ENCODE results near the gene RASGRF2. TPM values are rescaled to one million over a fixed set of nuclear protein-coding genes. Genes with fewer than 3 reads are reported as not detected.

Gene RASGRF2
- total RNA-seq, 1 experiment from 2014 or later = not detected

DNA sequence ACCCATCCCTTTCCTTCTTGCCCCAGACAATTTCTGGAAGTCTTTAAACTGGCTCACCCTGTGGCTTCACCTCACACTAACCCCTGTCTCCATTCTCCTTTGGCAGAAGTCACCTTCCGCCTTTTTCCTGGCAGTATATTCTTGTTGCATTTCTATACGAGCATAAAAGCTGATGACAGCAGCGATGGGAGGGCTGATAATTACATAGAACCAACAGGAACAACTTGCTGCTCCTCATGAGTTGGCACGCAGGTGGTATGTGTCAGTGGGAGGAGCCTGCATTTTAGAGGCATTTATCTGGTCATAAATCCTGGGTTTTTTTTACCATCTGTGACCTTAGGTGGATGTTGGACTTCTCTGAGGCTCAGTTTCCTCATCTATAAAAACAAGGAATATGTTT is 211.6 kb downstream of the RASGRF2 start:
- peak; percentile 43 for DNase-seq (ENCODE audit: low spot score)

DNA sequence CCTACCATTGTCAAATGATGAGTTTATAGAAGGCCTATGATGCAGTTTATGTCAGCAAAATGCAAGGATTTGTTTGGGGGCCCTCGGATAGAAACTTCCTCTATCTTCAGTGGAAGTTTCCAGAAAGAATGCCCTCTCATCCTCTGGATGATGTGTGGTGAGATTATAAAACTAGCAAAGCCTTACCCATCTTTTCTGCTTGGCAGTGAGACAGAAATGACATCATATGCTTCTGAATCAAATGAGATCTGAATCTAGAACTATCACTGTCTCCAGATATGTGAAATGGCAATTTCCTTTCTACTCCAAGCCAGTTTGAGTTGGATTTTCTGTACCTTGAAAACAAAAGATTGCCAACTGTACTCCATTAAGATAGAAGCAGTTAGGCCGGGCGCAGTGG is 212.5 kb downstream of the RASGRF2 start:
- DNase-seq (ENCODE audit: low spot score) = no peak

DNA sequence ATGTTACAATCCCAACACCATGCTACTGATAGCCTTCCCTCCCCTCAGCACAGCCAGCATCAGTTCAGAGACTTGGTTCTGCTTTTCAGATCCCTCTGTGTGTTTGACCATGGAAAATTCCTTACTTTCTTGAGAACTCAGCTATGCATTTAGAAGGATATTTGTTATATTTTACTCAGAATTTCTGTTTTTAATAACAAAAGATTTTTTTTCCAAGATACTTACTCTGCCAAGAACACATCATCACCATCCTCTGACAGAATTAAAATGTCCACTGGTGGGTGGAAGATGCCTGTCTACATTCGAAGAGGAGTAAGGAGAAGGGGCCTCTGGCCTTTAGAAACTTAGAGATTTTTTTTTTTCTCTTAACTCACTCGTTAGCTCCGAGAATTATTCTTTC is 216.9 kb downstream of the RASGRF2 start:
- no peak for DNase-seq (ENCODE audit: low spot score)

DNA sequence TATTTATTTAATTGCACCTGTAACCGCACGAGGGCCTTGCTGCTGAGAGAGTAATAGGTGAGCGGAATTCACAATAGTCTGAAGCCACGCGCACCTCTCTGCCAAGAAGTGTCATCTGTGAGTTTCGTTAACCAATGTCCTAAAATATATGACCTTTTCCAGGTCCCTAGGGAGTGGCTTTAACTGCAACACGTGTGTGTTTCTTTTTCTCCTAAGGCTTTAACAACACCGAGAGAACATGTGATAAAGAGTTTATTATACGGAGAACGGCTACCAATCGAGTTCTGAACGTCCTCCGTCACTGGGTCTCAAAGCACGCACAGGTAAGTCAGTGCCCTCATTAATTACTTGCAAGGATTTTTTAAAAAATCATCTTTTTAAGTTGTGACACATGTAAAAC is 219.8 kb downstream of the RASGRF2 start:
- DNase-seq (ENCODE audit: low spot score) = no peak

DNA sequence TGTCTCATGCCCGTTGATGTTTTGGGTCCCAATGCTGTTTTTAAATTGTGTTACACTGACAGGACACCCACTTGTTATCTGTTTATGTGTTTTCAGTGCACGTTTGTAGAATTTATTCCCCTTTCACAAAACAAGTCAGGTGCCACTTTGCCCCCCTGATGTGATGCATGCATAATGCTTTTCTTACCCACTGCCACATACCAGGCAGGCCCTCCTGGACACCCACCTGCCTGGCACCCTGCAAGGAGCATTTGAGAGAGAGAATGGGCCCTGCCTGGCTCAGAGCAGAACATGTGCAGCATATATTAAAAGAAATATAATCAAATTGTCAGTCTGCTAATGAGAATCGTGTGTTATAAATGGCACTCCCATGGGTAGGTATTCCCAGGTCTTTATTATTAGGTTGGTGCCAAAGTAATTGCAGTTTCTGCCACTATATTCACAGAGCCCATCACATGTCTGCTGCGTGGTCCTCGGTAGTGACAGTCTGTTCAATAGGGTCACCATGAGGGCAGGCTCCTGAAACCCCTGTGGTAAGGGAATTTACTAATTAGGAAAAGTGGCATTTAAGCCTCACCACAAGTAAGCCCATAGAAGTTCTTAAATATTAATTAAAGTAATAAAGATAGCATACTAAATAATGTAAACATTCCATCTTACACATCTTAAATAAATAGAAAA is 220.8 kb downstream of the RASGRF2 start:
- no peak for DNase-seq (ENCODE audit: low spot score)

DNA sequence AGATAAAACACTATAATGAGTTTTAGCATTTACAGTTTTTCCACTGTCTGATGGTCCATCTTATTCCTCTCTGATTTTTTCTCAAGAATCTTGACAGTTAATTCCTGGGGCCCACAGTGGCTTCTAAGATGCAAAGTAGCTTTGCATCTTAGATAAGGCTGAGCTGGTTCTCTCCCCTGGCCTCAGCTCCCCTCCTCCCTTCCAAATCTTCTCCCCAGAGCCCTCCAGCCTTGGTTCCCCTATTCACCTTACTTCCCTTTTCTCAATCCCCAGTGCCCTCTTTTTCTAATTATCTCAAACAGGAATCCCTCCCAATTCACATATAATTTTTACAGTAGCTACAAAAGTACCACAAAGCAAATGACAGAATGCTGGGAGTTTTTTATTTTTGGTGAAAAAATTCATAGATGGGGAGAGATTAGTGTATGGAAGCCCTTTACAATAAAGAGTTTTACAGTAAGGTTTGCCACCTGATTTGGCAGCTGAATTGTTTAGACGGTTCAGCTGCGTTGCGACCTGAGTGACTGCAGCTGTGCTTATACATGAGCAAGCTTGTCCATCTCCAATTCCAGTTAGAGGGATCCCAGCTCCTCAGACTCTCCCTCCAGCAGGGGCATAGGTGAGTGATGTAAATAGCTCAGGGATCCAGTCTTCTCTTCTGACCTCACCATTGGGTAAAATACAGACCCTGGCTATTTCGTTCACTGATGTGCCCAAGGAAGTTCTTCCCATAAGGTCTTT is 221.6 kb downstream of the RASGRF2 start:
- DNase-seq (ENCODE audit: low spot score) = no peak

DNA sequence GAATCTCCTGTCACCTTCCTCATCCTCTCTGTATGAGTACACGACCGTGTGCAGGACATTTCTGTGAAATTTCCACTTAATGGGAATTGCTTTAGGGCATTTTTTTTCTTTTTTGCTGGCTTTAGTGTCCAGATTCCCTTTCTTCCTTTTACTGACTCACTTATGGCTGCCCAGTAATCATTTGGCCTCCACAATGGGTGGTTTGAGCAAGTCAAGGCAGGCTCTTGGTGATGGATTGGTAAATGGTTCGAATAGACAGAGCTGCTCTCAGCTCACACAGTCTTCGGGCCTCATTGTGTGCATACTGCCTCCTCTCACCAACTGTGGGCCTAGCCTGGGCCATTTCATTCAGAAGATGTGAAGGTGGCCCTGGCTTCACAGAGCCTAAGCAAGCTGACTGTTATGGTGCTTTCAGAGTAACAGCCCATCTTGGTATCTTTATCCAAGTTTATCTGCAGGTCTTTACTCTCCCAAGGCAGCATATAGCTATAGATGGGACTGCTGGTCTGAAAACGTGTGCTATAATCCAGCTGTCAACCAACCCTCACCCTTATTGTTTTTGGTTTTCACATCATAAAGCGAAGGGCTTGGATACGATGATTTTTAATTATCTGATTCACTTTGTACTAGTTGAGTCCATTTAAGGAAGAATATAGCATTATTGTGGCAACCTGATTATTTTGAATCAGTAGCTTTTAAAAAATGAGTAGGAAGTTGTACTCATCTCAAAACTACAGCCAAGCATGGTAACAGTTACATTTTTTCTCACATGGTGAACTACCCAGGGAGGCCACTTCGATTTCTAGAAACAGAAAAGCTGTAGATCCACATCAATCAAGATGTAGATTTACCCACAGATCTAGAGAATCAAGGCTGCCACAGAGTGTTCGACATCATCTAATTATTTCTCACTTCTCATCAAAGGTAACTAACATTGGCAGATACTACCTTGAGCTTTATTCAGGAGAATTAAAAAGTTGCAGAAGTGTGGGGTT is 222.5 kb downstream of the RASGRF2 start:
- no peak for DNase-seq (ENCODE audit: low spot score)

DNA sequence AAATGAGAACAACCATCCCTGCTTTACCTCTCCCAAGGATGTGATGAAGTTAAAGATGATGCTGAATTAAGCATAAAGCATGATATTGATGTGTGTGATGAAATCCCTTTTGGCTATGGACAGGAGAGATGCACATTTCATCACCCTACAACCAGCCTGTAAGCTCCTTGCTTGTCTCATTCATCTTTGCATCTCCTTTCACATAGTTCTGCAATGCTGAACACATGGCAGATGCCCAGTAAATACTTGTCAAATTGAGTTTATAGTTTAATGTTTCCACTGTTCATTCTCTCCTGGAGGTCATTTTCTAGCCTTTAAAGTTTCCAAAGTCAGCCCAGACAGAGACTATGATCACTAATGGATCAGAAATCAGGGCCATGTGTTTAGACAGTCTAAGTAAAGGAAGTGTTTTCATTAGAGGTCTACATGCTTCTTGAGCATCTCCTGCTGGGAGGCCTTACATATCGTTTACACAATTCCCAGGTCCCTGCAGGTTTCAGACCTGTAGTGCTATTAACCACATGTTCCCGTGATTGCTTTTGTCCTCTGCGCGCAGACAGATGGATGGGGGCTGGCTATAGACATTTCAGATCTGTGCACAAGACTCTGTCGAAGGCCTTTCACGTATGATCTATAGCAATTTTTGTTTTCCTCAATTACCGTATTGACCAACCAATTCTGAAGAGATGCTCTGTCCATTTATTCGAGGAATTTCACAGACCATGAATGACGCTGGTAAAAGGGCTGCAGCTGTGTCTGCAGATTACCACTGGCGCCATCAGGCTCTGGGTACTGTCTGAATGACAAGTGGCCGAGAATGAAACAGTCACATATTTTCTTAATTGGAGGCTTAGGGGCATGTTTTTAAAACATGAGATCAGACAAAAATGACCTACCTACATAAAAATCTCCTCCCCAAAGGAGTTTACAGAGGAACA is 223.9 kb downstream of the RASGRF2 start:
- DNase-seq (ENCODE audit: low spot score) = no peak

DNA sequence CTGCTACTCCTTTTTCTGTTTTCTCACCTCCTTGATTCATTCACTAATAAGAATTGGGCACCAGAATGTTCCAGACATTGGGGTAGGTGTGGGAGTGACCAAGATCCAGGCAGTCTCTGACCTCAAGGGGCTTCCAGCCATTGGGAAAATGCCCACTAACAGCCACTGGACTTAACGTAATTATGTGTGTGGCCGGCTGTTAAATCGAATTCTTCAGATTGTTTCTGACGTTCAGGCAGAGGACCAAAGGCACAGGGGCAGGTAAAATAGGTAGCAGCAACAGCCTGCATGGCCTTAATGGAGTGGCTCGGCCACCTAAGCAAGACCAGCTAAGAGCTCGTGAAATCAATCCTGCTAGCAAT is 224.6 kb downstream of the RASGRF2 start:
- no peak for DNase-seq (ENCODE audit: low spot score)

DNA sequence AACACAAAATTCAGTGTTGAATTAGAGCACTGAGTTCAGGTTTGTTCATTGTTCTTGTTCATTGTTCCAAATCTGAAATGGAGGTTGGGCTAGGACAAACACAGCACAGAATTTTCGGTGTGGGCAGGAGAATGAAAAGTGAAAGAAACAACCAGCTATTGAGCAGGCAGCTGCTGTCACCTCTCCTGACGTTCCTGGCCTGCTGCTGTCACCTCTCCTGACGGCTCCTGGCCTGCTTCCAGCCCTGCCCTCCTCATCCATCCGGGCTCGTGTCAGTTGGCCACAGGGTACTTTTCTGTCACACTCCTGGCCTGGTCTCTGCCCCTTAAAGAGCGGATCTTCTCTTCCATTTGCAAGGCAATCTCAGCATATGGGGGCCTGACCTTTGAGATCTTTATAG is 227.7 kb downstream of the RASGRF2 start:
- DNase-seq (ENCODE audit: low spot score) = no peak

DNA sequence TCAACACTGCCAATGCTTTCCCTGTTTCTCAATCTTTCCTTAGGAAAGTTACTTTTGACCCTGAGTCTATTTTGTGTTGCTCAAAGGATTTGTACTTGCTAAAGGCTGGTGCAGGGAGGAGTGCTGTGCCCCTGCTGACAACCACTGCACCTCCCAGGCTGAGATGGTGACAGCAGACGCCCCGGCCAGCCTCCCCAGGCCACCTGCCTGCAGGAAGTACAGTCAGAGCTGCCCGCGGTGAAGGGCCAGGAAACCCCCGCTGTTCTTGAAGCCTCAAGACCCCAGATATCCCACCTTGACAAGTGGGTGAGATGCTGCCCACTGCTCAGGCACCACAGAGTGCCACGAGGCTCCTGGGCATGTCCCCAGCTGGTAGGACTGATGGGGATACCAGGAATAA is 228.8 kb downstream of the RASGRF2 start:
- DNase-seq (ENCODE audit: low spot score) = no peak

DNA sequence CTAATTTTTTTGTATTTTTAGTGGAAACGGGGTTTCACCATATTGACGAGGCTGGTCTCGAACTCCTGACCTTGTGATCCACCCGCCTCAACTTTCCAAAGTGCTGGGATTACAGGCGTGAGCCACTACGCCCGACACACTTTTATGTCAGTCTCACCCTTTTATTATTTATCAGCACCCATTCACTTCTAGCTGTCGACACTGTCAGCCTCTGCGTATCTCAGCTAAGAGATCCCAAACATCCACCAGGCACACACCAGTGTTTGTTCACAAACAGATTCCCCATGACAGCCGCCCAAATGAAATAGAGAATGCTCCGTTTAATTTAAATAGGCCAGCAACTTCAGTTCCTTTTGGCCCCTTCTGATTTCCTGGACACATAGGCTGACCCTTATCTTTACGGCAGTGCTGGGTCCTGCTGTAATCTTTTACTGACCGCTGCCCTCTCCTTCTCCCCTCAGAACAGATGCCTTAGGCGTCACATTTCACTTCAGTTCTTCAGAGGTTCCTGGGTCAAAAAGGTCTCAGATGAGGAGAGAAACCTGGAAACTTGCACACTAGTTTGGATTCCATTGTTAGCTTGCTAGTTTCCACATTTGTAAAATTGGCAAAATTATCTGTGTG is 229.8 kb downstream of the RASGRF2 start:
- no peak for DNase-seq (ENCODE audit: low spot score)

DNA sequence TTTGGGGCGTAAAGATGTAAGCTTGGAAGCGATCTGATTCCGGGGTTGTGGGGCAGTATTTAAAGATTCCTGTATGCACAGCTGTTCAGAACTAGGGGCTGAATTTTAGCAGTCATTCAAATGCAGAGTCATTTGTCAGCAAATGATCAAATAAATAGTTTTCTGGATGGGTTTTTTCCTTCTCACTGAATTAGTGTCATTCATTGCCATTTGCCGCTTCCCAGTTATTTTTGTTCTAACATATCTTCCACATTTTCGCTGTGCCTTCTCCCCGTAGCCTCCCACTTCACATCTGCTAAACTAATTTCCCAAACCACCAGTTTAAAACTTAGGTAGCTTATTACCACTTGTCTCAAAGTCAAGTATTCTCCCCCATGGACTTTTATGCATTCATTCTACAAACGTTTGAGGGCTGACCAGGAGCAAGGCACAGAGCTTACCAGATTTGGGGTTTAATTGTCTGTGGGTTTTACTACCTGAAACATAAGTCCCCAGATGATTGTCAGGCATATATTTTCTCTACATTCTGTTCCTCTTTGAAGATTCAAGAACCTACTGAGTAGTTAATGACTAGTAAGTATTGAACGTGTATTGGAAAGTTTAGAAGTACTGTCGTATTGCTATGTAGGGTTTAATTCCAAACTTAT is 231.7 kb downstream of the RASGRF2 start:
- DNase-seq (ENCODE audit: low spot score) = no peak

DNA sequence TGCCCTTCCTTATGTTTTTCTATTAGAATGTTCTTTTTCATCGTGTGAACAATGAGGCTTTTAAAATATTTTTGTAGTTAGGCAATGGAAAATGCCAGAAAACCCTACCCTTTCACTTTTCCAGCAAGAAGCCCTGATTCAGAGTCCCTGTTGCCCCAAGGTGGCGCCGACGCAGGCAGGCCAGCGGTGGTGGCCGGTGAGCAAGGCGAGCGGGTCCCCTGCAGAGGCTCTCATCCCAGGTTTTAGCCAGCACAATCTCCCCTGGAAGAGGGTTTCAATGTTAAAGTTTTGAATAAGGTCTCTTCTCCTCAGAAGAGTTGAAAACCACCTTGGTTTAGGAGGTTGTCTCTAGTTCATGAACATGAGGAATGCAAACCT is 232.2 kb downstream of the RASGRF2 start:
- no peak for DNase-seq (ENCODE audit: low spot score)

DNA sequence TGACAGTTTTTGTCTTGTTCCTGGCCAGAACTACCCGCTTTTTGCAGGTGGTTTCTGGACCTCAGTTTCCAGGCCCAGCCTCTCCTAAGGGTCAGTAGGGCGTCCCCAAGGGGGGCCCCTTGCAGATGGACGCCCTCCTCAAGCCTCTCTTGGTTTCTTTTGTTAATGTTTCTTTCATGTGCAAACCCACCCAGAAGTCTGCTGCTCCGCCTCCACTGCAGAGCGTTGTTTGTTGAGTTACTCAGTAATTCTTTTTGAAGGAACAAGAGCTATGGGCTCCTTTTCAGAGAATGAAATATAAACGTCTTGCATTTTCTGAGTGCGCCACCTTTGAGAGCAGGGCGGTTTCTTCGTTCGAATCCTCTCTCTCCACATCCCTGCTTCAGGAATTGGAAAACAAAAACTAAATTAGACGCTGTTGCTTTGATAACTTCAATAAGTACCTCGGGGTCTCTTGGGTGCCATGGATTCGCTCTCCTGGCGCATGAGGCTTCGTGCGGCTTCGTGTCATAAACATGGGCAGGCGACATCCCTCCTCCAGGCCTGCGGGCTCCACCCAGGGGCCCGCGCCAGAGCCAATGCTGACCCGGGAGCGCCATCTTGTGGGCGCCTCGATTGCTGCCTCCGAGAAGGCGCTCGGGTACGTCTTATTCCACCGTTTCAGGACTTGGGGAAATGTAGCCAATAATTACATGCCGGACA is 234.6 kb downstream of the RASGRF2 start:
- peak; percentile 79 for DNase-seq (ENCODE audit: low spot score)

DNA sequence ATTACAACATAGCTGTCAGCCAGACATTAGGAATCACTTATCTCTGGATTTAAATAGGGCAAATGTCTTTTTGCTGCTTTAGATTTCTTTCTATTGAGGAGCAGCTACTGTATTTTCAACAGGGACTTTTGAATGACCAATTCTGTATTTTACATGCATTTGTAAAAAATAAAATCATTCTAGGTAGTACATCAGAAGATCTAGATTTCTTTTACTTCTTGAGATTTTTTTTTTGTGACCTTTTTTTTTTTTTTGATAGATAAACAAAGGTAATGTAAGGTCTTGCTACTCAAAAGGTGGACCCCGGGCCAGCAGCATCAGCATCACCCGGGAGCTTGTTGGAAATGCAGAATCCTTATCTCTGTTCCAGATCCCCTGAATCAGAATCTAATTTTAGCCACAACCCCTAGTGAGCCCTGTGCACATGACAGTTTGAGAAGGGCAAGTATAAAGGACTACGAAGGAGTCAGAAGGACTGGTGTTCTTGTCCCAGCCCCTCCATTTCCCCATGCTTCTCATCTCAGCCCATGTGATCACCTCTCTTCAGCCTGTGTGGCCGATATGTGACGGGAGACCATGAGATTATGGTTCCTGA is 235.3 kb downstream of the RASGRF2 start:
- peak; percentile 16 for DNase-seq (ENCODE audit: low spot score)

DNA sequence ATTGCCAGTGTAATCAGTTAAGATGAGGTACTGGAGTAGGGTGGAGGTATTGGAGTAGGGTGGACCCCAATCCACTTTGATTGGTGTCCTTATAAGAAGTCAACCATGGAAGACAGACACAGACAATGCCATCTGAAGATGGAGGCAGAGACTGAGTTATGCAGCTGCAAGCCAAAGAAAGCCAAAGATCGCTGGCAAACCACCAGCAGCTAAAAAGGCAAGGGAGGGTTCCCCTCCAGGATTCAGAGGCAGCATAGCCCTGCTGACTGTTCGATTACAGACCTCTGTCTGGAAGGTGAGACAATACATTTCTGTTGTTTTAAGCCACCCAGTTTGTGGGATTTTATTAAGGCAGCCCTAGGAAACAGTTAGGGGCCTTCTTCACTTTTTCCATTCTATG is 242.5 kb downstream of the RASGRF2 start:
- no peak for DNase-seq (ENCODE audit: low spot score)

DNA sequence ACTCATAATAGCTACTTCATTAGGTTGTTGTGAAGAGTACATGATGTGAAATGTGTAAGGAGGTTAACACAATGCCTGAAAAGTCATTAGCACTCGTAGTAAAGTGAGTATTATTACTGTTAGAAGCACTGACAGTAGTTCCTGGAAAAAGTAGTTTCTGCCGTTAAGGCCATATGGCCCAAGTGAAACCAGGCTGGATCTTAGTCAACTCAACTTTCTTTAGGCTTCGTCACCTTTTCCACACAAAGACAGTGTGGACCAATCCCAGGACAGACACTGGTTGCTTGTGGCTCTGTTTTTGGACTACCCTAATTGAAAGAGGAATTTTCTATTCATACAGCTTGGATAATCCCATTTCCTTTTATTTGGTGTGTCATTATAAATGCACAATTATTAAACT is 243.6 kb downstream of the RASGRF2 start:
- no peak for DNase-seq (ENCODE audit: low spot score)

DNA sequence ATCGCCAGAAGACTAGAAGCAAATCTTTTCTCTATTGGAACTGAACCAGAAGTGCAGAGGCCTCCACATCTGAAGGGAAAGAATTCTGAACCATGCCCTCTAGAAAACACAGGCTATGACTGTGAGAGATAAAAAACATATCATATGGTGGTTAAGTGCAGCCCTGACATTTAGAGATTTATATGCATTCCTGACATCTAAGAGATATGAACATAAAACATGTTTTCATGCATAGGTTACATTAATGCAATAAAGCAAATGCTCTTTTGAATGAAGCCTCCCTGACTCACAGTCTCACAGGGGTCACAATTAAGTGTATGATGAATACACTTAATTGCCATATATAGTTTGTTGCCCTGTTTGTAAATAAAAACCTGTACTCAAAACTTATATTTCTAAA is 244.0 kb downstream of the RASGRF2 start:
- DNase-seq (ENCODE audit: low spot score) = no peak
